CD4-positive, CD25-positive, alpha-beta regulatory T cell (primary cell): Measurements from ENCODE around the gene LINC00305. TPM values are rescaled to one million over a fixed set of nuclear protein-coding genes. Genes with fewer than 3 reads are reported as not detected.

Experiments
- ATAC-seq, 2 donors: fragments of 150-1000 bp; cut with Tn5 transposase; one replicate each; pipeline ENCODE4 v1.10.0; 2021; ENCODE audit warnings: low read depth in 2 of 2, moderate number of reproducible peaks in 2 of 2, moderate library complexity in 1 of 2
- DNase-seq, 3 donors: peaks; one replicate each; pipeline versions ENCODE4 v3.0.0 to v3.0.0-alpha.2; 2012 to 2022; ENCODE audit warnings: mixed read lengths in 1 of 3
- H3K27ac ChIP-seq: one replicate; pipeline ENCODE4 v1.7.0; 2013; ENCODE audit warnings: mild to moderate bottlenecking, low read length; ENCODE audit not compliant: insufficient read depth, poor library complexity, severe bottlenecking
- H3K27me3 ChIP-seq: one replicate; pipeline ENCODE4 v1.7.0; 2013; ENCODE audit warnings: low read length; ENCODE audit not compliant: control insufficient read depth, insufficient read depth
- H3K36me3 ChIP-seq: one replicate; pipeline ENCODE4 v1.7.0; 2013; ENCODE audit warnings: mild to moderate bottlenecking, low read length, moderate library complexity; ENCODE audit not compliant: control insufficient read depth, insufficient read depth
- H3K4me1 ChIP-seq: 2 replicates; pipeline ENCODE4 v1.7.0; 2013; ENCODE audit warnings: mild to moderate bottlenecking, low read length; ENCODE audit not compliant: insufficient read depth, control insufficient read depth, poor library complexity, severe bottlenecking
- H3K4me3 ChIP-seq: one replicate; pipeline ENCODE4 v1.7.0; 2013; ENCODE audit warnings: low read depth, mild to moderate bottlenecking, low read length, moderate library complexity
- H3K9me3 ChIP-seq, 2 experiments: 1 replicate in 1 of 2; 2 replicates in 1 of 2; pipeline ENCODE4 v1.7.0; 2013; ENCODE audit warnings: low read length in 2 of 2, mild to moderate bottlenecking in 1 of 2, moderate library complexity in 1 of 2; ENCODE audit not compliant: control insufficient read depth in 2 of 2
- H3K27ac Mint-ChIP-seq, 3 donors: one replicate each; pipeline ENCODE4 v1.8.0; 2020 to 2022; ENCODE audit warnings: mild to moderate bottlenecking in 3 of 3, mixed read lengths in 3 of 3, moderate library complexity in 2 of 3
- H3K27me3 Mint-ChIP-seq: one replicate; pipeline ENCODE4 v1.8.0; 2022; ENCODE audit warnings: mild to moderate bottlenecking, mixed read lengths
- H3K36me3 Mint-ChIP-seq: one replicate; pipeline ENCODE4 v1.8.0; 2020; ENCODE audit warnings: mixed read lengths
- H3K4me1 Mint-ChIP-seq, 4 donors: one replicate each; pipeline ENCODE4 v1.8.0; 2020 to 2022; ENCODE audit warnings: mixed read lengths in 4 of 4, mild to moderate bottlenecking in 1 of 4
- H3K4me3 Mint-ChIP-seq, 4 donors: one replicate each; pipeline ENCODE4 v1.8.0; 2020 to 2022; ENCODE audit warnings: mild to moderate bottlenecking in 4 of 4, mixed read lengths in 4 of 4, moderate library complexity in 3 of 4
- H3K9me3 Mint-ChIP-seq, 7 donors: one replicate each; pipeline ENCODE4 v1.8.0; 2020 to 2022; ENCODE audit warnings: mixed read lengths in 7 of 7, mild to moderate bottlenecking in 3 of 7, moderate library complexity in 2 of 7
- polyA plus RNA-seq, 4 donors: library from polyadenylated mRNA; unstranded; fragments of 300-500 nt; fragmentation: Illumina TruSeq; gene quantifications; one replicate each; pipeline ENCODE4 v1.2.3, GENCODE V29; 2021
- total RNA-seq: library from RNA; stranded (reverse); gene quantifications from one replicate; pipeline ENCODE4 v1.2.3, GENCODE V29; 2022

LINC00305 gene
- not detected for total RNA-seq
- polyA plus RNA-seq = not detected

DNA sequence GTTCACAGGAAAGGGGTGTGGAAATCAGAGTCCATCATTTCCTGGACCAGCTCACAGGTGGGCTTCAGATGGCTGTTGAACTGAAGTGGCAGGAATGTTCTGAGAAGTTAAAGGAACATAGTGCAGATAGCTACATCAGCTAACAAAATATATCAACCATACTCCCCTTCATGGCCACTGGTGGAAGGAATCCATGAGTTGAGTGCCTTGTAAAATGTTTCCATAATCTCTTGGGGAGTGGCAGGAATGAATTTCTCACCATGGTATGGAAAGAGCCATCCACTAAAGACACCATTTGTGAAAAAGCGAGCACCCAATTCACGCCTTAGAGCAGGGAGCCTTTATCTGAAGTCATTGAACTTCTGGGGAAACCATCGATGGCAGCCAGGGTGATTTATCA, at the start of gene LINC00305:
Gene LINC00305, minus strand, starts transcription at position 101 of the 400 bp plus-strand sequence.
- Mint-ChIP-seq H3K27ac (no peak within 1 kb of the TSS), H3K36me3 (no peaks in the 10 kb centered on the region), H3K4me1 (no peaks in the 10 kb centered on the region), H3K27me3 (no peaks in the 10 kb centered on the region), H3K9me3 (peaks cover 0 to 1% (median 0%) of the 10 kb centered on the region in 7 donors), H3K4me3 (no peak within 1 kb of the TSS)
- no peak within 1 kb of the TSS for H3K27ac ChIP-seq
- H3K36me3 ChIP-seq = no peaks in the 10 kb centered on the region
- DNase-seq = no peak
- H3K4me3 ChIP-seq = no peak within 1 kb of the TSS
- no peaks in the 10 kb centered on the region for H3K4me1 ChIP-seq
- no peaks in the 10 kb centered on the region for H3K27me3 ChIP-seq
- ATAC-seq = no peak
- H3K9me3 ChIP-seq = no peaks in the 10 kb centered on the region

DNA sequence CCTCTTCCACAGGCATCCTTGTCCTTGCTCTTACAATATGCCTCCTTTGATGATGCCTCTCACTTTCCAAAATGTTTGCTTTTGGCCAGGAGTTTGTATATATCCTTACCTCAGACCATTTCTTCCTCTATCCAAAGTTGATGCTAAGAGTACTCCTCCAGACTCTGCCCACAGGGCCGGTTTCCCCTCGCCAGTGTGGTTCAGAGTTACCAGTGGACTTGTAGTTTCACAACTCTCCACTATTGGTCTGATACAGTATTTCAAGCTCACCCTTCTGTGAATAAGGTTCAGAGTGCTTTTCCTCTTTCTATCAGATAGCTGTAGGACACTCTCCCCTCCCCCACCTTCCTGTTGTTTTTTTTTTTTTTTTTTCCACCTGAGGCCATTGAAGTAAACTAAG, 42.2 kb upstream of the LINC00305 start:
- no peaks in the 10 kb centered on the region for H3K36me3 ChIP-seq
- ATAC-seq (no peak), DNase-seq (no peak)
- no peaks in the 10 kb centered on the region for H3K9me3 ChIP-seq
- no peaks in the 10 kb centered on the region for H3K27me3 ChIP-seq
- H3K27me3 Mint-ChIP-seq = no peaks in the 10 kb centered on the region
- H3K4me3 ChIP-seq = no peak overlapping the region
- peaks cover 0 to 4% (median 0%) of the 10 kb centered on the region in 7 donors for H3K9me3 Mint-ChIP-seq
- no peaks in the 10 kb centered on the region for H3K4me1 Mint-ChIP-seq
- H3K4me1 ChIP-seq = no peaks in the 10 kb centered on the region
- no peak overlapping the region for H3K27ac ChIP-seq
- no peak overlapping the region for H3K4me3 Mint-ChIP-seq
- no peak overlapping the region for H3K27ac Mint-ChIP-seq
- H3K36me3 Mint-ChIP-seq = no peaks in the 10 kb centered on the region

GRCh38 chr18:64185987-64186386, 37.1 kb upstream of the LINC00305 start:
- Mint-ChIP-seq H3K36me3 (no peaks in the 10 kb centered on the region), H3K9me3 (peaks cover 0 to 8% (median 1%) of the 10 kb centered on the region in 7 donors), H3K27me3 (no peaks in the 10 kb centered on the region), H3K27ac (no peak overlapping the region), H3K4me3 (no peak overlapping the region), H3K4me1 (no peaks in the 10 kb centered on the region)
- ATAC-seq = no peak
- Histone ChIP-seq H3K36me3 (no peaks in the 10 kb centered on the region), H3K4me1 (no peaks in the 10 kb centered on the region), H3K27me3 (no peaks in the 10 kb centered on the region), H3K9me3 (no peaks in the 10 kb centered on the region), H3K4me3 (no peak overlapping the region), H3K27ac (no peak overlapping the region)
- no peak for DNase-seq

GRCh38 chr18:64183665-64184064, 34.8 kb upstream of the LINC00305 start:
- Mint-ChIP-seq H3K36me3 (no peaks in the 10 kb centered on the region), H3K9me3 (peaks cover 0 to 8% (median 1%) of the 10 kb centered on the region in 7 donors), H3K4me3 (no peak overlapping the region), H3K4me1 (no peaks in the 10 kb centered on the region), H3K27ac (no peak overlapping the region), H3K27me3 (no peaks in the 10 kb centered on the region)
- Histone ChIP-seq H3K36me3 (no peaks in the 10 kb centered on the region), H3K4me1 (no peaks in the 10 kb centered on the region), H3K27ac (no peak overlapping the region), H3K27me3 (no peaks in the 10 kb centered on the region), H3K9me3 (no peaks in the 10 kb centered on the region), H3K4me3 (no peak overlapping the region)
- DNase-seq = no peak
- ATAC-seq = no peak

DNA sequence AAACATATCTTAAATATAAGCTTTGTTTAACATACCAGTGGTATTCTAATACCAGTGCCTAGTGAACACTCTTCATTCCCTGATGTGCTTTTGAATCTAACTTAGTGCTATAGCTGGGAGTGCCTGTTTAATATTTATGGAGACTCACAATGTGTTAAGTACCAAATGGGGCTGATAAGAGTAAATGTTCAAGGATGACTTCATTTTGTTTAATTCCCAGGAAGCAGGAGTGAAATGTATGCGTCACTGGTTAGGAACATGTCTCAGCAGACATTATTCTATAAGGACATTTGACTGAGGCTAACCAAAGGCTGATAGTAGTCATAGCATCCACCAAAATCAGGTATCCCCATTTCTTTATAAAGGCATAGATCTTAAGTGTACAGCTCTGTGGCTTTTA, 31.7 kb upstream of the LINC00305 start:
- no peaks in the 10 kb centered on the region for H3K36me3 Mint-ChIP-seq

GRCh38 chr18:64180171-64180570, 31.3 kb upstream of the LINC00305 start:
- ATAC-seq = no peak
- H3K4me1 Mint-ChIP-seq = no peaks in the 10 kb centered on the region

More for the DNA sequence above, 31.7 kb upstream of the LINC00305 start:
- H3K27ac ChIP-seq = no peak overlapping the region
- ATAC-seq = no peak
- Mint-ChIP-seq H3K4me3 (no peak overlapping the region), H3K9me3 (peaks cover 0 to 6% (median 3%) of the 10 kb centered on the region in 7 donors), H3K27ac (no peak overlapping the region), H3K4me1 (no peaks in the 10 kb centered on the region), H3K27me3 (no peaks in the 10 kb centered on the region)
- H3K36me3 ChIP-seq = no peaks in the 10 kb centered on the region
- peaks cover 0 to 1% of the 10 kb centered on the region in 2 experiments for H3K9me3 ChIP-seq
- no peak for DNase-seq
- H3K4me3 ChIP-seq = no peak overlapping the region
- no peaks in the 10 kb centered on the region for H3K4me1 ChIP-seq
- H3K27me3 ChIP-seq = no peaks in the 10 kb centered on the region

DNA sequence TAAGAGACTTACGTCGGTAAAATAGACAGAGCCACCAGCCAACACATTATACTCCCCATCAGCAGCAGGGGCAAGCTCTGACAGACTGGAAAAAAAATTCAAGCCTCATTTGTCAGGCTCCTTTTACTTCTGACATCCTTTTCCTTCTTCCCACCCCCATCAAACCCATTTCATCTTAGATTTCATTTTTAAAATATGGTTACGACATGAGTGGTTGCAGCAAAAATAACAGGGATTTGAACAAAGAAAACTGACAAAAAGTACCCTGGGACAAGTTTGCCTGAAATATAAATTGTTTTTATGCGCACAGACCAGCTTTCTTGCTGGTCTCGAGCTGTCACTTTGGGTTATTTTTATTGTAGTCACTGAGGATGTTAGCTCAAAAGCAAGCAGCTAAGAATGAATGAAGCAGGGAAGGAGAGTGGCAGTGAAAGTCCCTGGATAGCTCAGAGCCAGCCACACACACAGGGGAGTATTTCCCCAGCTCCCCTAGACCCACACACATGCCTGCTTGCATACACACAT, 30.7 kb upstream of the LINC00305 start:
- ATAC-seq = no peak
- no peak for DNase-seq
- peaks cover 0 to 6% (median 3%) of the 10 kb centered on the region in 7 donors for H3K9me3 Mint-ChIP-seq

More at GRCh38 chr18:64180171-64180570, 31.3 kb upstream of the LINC00305 start:
- Histone ChIP-seq H3K27ac (no peak overlapping the region), H3K9me3 (peaks cover 0 to 1% of the 10 kb centered on the region in 2 experiments), H3K4me1 (no peaks in the 10 kb centered on the region), H3K4me3 (no peak overlapping the region), H3K36me3 (no peaks in the 10 kb centered on the region), H3K27me3 (no peaks in the 10 kb centered on the region)
- Mint-ChIP-seq H3K27ac (no peak overlapping the region), H3K9me3 (peaks cover 0 to 6% (median 3%) of the 10 kb centered on the region in 7 donors), H3K27me3 (no peaks in the 10 kb centered on the region), H3K4me3 (no peak overlapping the region), H3K36me3 (no peaks in the 10 kb centered on the region)
- DNase-seq = no peak

DNA sequence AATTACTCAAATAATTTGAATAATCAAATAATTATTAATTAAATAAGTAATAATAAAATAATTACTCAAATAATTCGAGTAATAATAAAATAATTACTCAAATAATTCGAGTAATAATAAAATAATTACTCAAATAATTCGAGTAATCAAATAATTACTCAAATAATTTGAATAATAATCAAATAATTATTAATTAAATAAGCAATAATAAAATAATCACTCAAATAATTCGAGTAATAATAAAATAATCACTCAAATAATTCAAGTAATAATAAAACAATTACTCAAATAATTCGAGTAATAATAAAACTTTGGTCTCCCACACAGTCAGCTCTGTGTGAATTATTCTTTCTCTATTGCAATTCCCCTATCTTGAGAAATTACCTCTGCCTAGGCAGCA, 30.0 kb upstream of the LINC00305 start:
- H3K4me1 Mint-ChIP-seq = no peaks in the 10 kb centered on the region
- H3K27ac ChIP-seq = no peak overlapping the region
- H3K27me3 ChIP-seq = no peaks in the 10 kb centered on the region
- ATAC-seq (no peak), DNase-seq (no peak)
- peaks cover 0 to 6% (median 3%) of the 10 kb centered on the region in 7 donors for H3K9me3 Mint-ChIP-seq
- no peaks in the 10 kb centered on the region for H3K4me1 ChIP-seq
- H3K4me3 Mint-ChIP-seq = no peak overlapping the region
- no peak overlapping the region for H3K4me3 ChIP-seq
- H3K27ac Mint-ChIP-seq = no peak overlapping the region
- H3K27me3 Mint-ChIP-seq = no peaks in the 10 kb centered on the region
- H3K36me3 ChIP-seq = no peaks in the 10 kb centered on the region
- no peaks in the 10 kb centered on the region for H3K36me3 Mint-ChIP-seq
- H3K9me3 ChIP-seq = peaks cover 0 to 1% of the 10 kb centered on the region in 2 experiments

More for the DNA sequence above, 30.7 kb upstream of the LINC00305 start:
- peaks cover 0 to 1% of the 10 kb centered on the region in 2 experiments for H3K9me3 ChIP-seq
- H3K27me3 ChIP-seq = no peaks in the 10 kb centered on the region
- H3K4me1 ChIP-seq = no peaks in the 10 kb centered on the region
- H3K36me3 ChIP-seq = no peaks in the 10 kb centered on the region
- no peak overlapping the region for H3K27ac ChIP-seq
- no peak overlapping the region for H3K4me3 ChIP-seq
- H3K4me1 Mint-ChIP-seq = no peaks in the 10 kb centered on the region
- no peaks in the 10 kb centered on the region for H3K36me3 Mint-ChIP-seq
- H3K27me3 Mint-ChIP-seq = no peaks in the 10 kb centered on the region
- no peak overlapping the region for H3K27ac Mint-ChIP-seq
- H3K4me3 Mint-ChIP-seq = no peak overlapping the region
